HL-60 (cell line): ENCODE results near the gene ANXA2R.

Experiments used
- DNase-seq, 2 experiments: peaks; one replicate each; pipeline ENCODE4 v3.0.0-alpha.2; 2010 to 2020; ENCODE audit warnings: low read depth in 1 of 2, low spot score in 1 of 2
- H3K27ac ChIP-seq: fragments of 250-450 bp; sonication (Bioruptor Pico); replicated peaks from 2 replicates; pipeline ENCODE4 v1.5.1; 2020; ENCODE audit warnings: mild to moderate bottlenecking, moderate library complexity
- H3K27me3 ChIP-seq: fragments of 250-450 bp; sonication (Bioruptor Pico); 2 replicates; pipeline ENCODE4 v1.5.1; 2021; ENCODE audit warnings: mild to moderate bottlenecking, moderate library complexity; ENCODE audit not compliant: insufficient read depth, poor library complexity, severe bottlenecking
- H3K4me3 ChIP-seq: replicated peaks from 2 replicates; pipeline ENCODE4 v1.5.1; 2011; ENCODE audit warnings: mild to moderate bottlenecking, control low read depth, low read length; ENCODE audit not compliant: insufficient read depth
- GABPA ChIP-seq: IDR thresholded peaks from 2 replicates; pipeline ENCODE4 v1.6.1; 2012; ENCODE audit warnings: low read depth
- POLR2AphosphoS5 ChIP-seq: IDR thresholded peaks from 2 replicates; pipeline ENCODE4 v1.6.1; 2012; ENCODE audit warnings: low read depth
- REST ChIP-seq: IDR thresholded peaks from 2 replicates; pipeline ENCODE4 v1.6.1; 2012; ENCODE audit warnings: low read depth; ENCODE audit not compliant: insufficient replicate concordance
- SPI1 ChIP-seq: IDR thresholded peaks from 2 replicates; pipeline ENCODE4 v1.6.1; 2012; ENCODE audit warnings: low read depth, mild to moderate bottlenecking, borderline replicate concordance
- TF ChIP-seq, protein P1 (sequence below): IDR thresholded peaks from one replicate; pipeline ENCODE4 v1.5.1; 2011; ENCODE audit warnings: low read length, control low read depth, inconsistent platforms; ENCODE audit not compliant: insufficient read depth

ANXA2R gene

DNA sequence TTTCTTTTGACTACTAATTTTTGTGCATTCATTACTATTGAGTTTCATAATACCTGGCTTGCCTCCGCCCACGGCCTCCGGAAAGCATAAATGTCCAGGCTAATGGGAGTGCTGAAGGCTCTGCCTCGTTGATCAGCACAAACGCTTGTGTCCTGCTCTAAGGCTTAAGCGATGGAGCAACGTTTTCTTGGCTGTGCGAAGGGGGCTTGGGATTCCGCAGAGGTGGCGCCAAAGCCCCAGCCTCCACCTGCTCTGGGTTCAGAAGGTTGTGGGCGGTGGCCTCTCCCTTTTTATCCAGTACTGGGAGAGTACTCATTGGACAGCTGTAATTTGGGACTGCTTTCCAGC, 19.7 kb downstream of the ANXA2R start:
- H3K27me3 ChIP-seq = no peaks in the 10 kb centered on the region
- no peak for TF ChIP-seq REST
- TF ChIP-seq POLR2AphosphoS5 = no peak
- no peak for TF ChIP-seq GABPA
- TF ChIP-seq, protein P1, sequence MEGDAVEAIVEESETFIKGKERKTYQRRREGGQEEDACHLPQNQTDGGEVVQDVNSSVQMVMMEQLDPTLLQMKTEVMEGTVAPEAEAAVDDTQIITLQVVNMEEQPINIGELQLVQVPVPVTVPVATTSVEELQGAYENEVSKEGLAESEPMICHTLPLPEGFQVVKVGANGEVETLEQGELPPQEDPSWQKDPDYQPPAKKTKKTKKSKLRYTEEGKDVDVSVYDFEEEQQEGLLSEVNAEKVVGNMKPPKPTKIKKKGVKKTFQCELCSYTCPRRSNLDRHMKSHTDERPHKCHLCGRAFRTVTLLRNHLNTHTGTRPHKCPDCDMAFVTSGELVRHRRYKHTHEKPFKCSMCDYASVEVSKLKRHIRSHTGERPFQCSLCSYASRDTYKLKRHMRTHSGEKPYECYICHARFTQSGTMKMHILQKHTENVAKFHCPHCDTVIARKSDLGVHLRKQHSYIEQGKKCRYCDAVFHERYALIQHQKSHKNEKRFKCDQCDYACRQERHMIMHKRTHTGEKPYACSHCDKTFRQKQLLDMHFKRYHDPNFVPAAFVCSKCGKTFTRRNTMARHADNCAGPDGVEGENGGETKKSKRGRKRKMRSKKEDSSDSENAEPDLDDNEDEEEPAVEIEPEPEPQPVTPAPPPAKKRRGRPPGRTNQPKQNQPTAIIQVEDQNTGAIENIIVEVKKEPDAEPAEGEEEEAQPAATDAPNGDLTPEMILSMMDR = no peak
- no peak for TF ChIP-seq SPI1
- DNase-seq = no peak
- peak overlapping the region; percentile 62 for H3K4me3 ChIP-seq
- H3K27ac ChIP-seq = peak overlapping the region; percentile 97

GRCh38 chr5:43019614-43020398, 20.3 kb downstream of the ANXA2R start:
- TF ChIP-seq POLR2AphosphoS5 (peak; percentile 44; the same call in 1 of the 2 replicates), REST (no peak), SPI1 (no peak), GABPA (0 out of 2 replicates have a peak, but pooled peaks have one; percentile 7)
- TF ChIP-seq, protein P1 = peak; percentile 29
- Histone ChIP-seq H3K27ac (peak overlapping the region; percentile 97), H3K27me3 (no peaks in the 10 kb centered on the region), H3K4me3 (peak overlapping the region; percentile 62)
- DNase-seq = peak in 1 of 2 experiments; percentile 89

- no peak for DNase-seq
- Histone ChIP-seq H3K27ac (peak overlapping the region; percentile 97), H3K4me3 (peak overlapping the region; percentile 62), H3K27me3 (no peaks in the 10 kb centered on the region)
- no peak; the same call in 1 of the 2 replicates for TF ChIP-seq POLR2AphosphoS5
- no peak for TF ChIP-seq REST
- TF ChIP-seq, protein P1 = no peak
- TF ChIP-seq SPI1 = no peak
- TF ChIP-seq GABPA = no peak
These were observed 20.9 kb downstream of the ANXA2R start for GRCh38 chr5:43019291-43019613.
